ENCODE results near the gene ATAD5. TPM values are rescaled to one million over a fixed set of nuclear protein-coding genes. Genes with fewer than 3 reads are reported as not detected.

Gene ATAD5
- total RNA-seq, 1 donor from 2014 or later = 2.7 TPM

DNA sequence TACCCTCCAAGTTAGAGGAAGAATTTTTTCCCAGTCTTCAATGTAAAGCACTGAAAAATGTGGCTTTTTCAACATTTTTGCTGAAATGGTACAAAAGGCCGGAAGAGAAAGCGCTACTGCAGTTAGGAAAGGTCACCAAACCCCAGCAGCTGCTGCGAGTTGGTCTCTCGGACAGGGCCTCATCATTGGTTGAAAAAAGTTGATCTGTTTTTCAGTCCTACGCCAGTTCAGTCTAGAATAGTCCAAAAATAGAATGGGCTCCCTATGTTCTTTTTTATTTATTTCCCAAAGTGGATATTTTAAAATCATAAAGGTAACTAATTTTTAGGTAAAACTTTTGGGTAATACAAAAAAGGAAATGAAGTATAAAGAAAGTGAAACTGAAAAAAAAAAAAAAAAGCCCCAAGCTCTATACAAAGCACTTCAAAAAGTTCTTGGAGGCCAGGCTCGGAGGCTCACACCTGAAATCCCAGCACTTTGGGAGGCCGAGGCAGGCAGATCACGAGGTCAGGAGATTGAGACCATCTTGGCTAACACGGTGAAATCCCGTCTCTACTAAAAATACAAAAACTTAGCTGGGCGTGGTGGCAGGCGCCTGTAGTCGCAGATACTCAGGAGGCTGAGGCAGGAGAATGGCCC, 107.4 kb downstream of the ATAD5 start:
- no peak for DNase-seq (ENCODE audit: low read depth in 2 of 2)

- DNase-seq (ENCODE audit: low read depth in 2 of 2) = no peak
Measured at GRCh38 chr17:30942308-30943079, 110.7 kb downstream of the ATAD5 start.

Other genes with a start within 250 kb of the ATAD5 start
- gene CRLF3, start 7.3 kb upstream of the ATAD5 start, total RNA-seq = 14.8 and 15.3 TPM in 2 replicates
- 5.8 and 6.7 TPM in 2 replicates for gene TEFM, start 74.3 kb downstream of the ATAD5 start, total RNA-seq
- 0.38 and 0.77 TPM in 2 replicates for gene ADAP2, start 90.0 kb downstream of the ATAD5 start, total RNA-seq
- gene RNF135, start 139.1 kb downstream of the ATAD5 start, total RNA-seq = 0.77 and 1.1 TPM in 2 replicates